ENCODE results near the gene TCTN3. TPM values are rescaled to one million over a fixed set of nuclear protein-coding genes. Genes with fewer than 3 reads are reported as not detected.

Gene TCTN3
- total and polyA plus RNA-seq, 10 of the 15 experiments (the other 5 are each of a cell fraction or from before 2014, with no cell fraction given): 20.0 to 48.7 (median 29.1) TPM

DNA sequence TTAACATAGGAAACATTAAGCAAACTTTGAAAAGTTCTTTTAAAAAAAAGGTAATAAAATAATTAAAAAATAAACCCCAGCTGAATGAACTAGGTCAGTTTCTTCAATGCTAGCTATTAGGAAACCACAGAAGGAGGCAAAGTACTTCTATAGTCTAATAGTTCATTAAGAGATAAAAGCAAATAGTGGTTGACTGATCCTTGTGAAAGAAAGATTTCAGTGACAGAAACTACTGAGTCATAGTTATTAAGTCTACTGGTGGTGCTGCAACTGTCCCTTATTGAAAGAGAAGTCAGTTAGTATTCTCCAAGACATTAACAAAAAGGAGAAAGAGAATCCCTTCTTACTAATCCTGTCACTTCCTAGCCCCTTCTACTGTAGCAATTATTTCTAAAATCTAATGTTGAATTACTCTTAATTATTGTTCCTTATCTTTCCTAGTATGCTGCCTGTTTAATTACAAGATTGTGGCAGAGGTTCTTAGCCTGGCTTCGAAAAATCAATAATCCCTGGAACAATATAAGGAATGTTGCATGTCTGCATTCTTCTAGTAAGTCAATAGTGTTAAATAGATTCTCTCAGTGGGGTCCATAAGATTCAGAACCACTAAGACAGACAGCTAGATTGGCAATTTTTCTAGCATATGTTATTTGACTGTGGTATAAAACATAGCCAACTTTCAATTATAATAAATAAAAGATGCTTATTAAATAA, 18.2 kb downstream of the TCTN3 start:
- H3K27me3 ChIP-seq (replicated peaks in 1 of 2; ENCODE audit: control insufficient read depth in 2 of 2, insufficient read depth in 2 of 2, low read length in 1 of 2): no peaks in the 10 kb centered on the region
- H3K9ac ChIP-seq (ENCODE audit: control insufficient read depth, insufficient read depth, low read length): no peak overlapping the region
- DNase-seq (ENCODE audit: low read depth, low spot score): no peak
- POLR2A ChIA-PET: no interaction called here
- intact Hi-C loops (cut with micrococcal nuclease; ENCODE audit: unreplicated experiment): no loop called here
- FAIRE-seq: no peak
- peaks cover 1 to 10% of the 10 kb centered on the region in 2 experiments for H3K36me3 ChIP-seq (ENCODE audit: control insufficient read depth in 2 of 2, insufficient read depth in 2 of 2, low read length in 1 of 2)
- H2AFZ ChIP-seq (ENCODE audit: control insufficient read depth, low read depth, low read length): no peak overlapping the region
- no peaks in the 10 kb centered on the region for H3K79me2 ChIP-seq (ENCODE audit: control insufficient read depth, insufficient read depth, low read length)
- in situ Hi-C loops (cut with MboI): no loop called here
- no peak overlapping the region for H3K4me2 ChIP-seq (ENCODE audit: control insufficient read depth, insufficient read depth)
- no peaks in the 10 kb centered on the region for H3K9me3 ChIP-seq (replicated peaks; ENCODE audit: control insufficient read depth, insufficient read depth, low read length)
- no peak for TF ChIP-seq BRCA1 (IDR thresholded peaks at IDR 0.05; ENCODE audit: low read depth, low read length)
- TF ChIP-seq IKZF1 (conservative IDR thresholded peaks at IDR 0.05): no peak
- TF ChIP-seq POLR2AphosphoS5 (IDR thresholded peaks at IDR 0.05; ENCODE audit: low read length): no peak
- no peak for TF ChIP-seq HDAC2 (IDR thresholded peaks at IDR 0.05)
- TF ChIP-seq ZNF24 (IDR thresholded peaks at IDR 0.05): peak; percentile 89
- no peak for TF ChIP-seq ZSCAN29 (IDR thresholded peaks at IDR 0.05)
- TF ChIP-seq, protein P1, sequence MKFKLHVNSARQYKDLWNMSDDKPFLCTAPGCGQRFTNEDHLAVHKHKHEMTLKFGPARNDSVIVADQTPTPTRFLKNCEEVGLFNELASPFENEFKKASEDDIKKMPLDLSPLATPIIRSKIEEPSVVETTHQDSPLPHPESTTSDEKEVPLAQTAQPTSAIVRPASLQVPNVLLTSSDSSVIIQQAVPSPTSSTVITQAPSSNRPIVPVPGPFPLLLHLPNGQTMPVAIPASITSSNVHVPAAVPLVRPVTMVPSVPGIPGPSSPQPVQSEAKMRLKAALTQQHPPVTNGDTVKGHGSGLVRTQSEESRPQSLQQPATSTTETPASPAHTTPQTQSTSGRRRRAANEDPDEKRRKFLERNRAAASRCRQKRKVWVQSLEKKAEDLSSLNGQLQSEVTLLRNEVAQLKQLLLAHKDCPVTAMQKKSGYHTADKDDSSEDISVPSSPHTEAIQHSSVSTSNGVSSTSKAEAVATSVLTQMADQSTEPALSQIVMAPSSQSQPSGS (IDR thresholded peaks at IDR 0.05; ENCODE audit: low read length): no peak
- no peaks in the 10 kb centered on the region for H4K20me1 ChIP-seq (ENCODE audit: control insufficient read depth, insufficient read depth)
- ATAC-seq: no peak; the same call in 2 of the 3 replicates
- SMC1A ChIA-PET (ENCODE audit: uncharacterized antibody, unreplicated experiment): no interaction called here
- RAD21 ChIA-PET (ENCODE audit: unreplicated experiment): no interaction called here
- no peak overlapping the region for H3K27ac ChIP-seq (ENCODE audit: control insufficient read depth, insufficient read depth)
- BruUV-seq (replicated peaks): no TSS peak
- H3K4me1 ChIP-seq (ENCODE audit: control insufficient read depth, insufficient read depth, low read length): no peaks in the 10 kb centered on the region
- H3K4me3 ChIP-seq: no peak overlapping the region
- 96% methylated on average over 1 of the region's 1 CpG for WGBS (ENCODE audit: insufficient coverage, insufficient replicate concordance, low lambda C conversion rate, missing lambda C conversion rate)
- CTCF ChIA-PET: no interaction called here

All from GM12878 (cell line).